ENCODE measurements around the gene LRP1.

LRP1 gene

GRCh38 chr12:57094208-57095160 is 33.8 kb upstream of the LRP1 start:
- DNase-seq, result no peak

- no peak for DNase-seq
Observed at GRCh38 chr12:57095440-57095839, 32.8 kb upstream of the LRP1 start.

GRCh38 chr12:57096099-57096572 is 32.1 kb upstream of the LRP1 start:
- no peak for DNase-seq

- DNase-seq, result no peak
Observed at GRCh38 chr12:57096748-57097553, 31.3 kb upstream of the LRP1 start.

GRCh38 chr12:57097554-57097835 is 30.8 kb upstream of the LRP1 start:
- DNase-seq, result no peak

- peak in 1 of 2 experiments; percentile 33 for DNase-seq
Observed at GRCh38 chr12:57098546-57098945, 29.7 kb upstream of the LRP1 start.

GRCh38 chr12:57099047-57099714 is 29.1 kb upstream of the LRP1 start:
- no peak for DNase-seq

- no peak for DNase-seq
Observed at GRCh38 chr12:57099766-57100165, 28.5 kb upstream of the LRP1 start.

GRCh38 chr12:57101892-57102695 is 26.2 kb upstream of the LRP1 start:
- DNase-seq, result no peak

- no peak for DNase-seq
Observed at GRCh38 chr12:57103856-57104255, 24.4 kb upstream of the LRP1 start.

GRCh38 chr12:57104292-57104910 is 23.9 kb upstream of the LRP1 start:
- DNase-seq, result no peak

- DNase-seq, result no peak
Observed at GRCh38 chr12:57105011-57105753, 23.1 kb upstream of the LRP1 start.

GRCh38 chr12:57106021-57106708 is 22.1 kb upstream of the LRP1 start:
- peak in 1 of 2 experiments; percentile 9 for DNase-seq

GRCh38 chr12:57107456-57108155 is 20.7 kb upstream of the LRP1 start:
- DNase-seq, result no peak

- no peak for DNase-seq
Observed at GRCh38 chr12:57109207-57110103, 18.8 kb upstream of the LRP1 start.

GRCh38 chr12:57110104-57111030 is 17.9 kb upstream of the LRP1 start:
- DNase-seq, result no peak

GRCh38 chr12:57111031-57111734 is 17.1 kb upstream of the LRP1 start, which contains the start of gene STAT6:
Gene STAT6, minus strand, starts transcription at chr12:57111362. Its CDS starts 3,084 bp downstream, at chr12:57108278.
- DNase-seq, result no peak
